HG02943 (cell line): Measurements from ENCODE around the gene DLGAP4.

Experiments
- ATAC-seq: cut with Tn5 transposase; IDR thresholded peaks from one replicate; pipeline ENCODE4 v1.9.1; 2021; ENCODE audit warnings: mild to moderate bottlenecking, low read depth, moderate library complexity; ENCODE audit not compliant: unreplicated experiment

DLGAP4 gene

DNA sequence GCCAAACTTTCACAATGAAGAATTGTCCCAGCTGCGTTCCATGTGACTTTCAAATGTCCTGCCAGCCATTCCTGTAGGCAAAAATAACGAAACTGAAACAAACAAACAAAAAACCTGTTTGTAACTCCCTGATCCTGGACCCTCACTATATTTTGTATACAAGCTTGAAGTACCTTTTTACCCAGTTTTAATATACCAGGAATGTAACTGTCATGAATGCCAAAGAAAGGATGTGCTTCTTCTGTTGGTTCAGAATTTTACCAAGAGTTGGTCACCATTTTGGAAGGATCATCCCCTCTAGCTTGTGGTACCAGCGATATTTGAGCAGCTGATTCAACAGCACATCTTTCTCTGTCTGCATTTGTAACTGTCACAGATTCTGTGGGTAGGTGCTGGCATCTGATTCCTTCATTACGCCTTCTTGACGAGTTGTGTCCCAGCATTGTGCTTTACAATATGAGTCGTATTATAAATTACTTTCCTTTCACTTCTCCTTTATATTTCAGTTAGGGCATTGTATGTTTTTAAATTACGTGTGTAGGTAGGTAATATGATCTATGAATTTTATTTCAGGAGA is 93.9 kb downstream of the DLGAP4 start:
- no peak for ATAC-seq

DNA sequence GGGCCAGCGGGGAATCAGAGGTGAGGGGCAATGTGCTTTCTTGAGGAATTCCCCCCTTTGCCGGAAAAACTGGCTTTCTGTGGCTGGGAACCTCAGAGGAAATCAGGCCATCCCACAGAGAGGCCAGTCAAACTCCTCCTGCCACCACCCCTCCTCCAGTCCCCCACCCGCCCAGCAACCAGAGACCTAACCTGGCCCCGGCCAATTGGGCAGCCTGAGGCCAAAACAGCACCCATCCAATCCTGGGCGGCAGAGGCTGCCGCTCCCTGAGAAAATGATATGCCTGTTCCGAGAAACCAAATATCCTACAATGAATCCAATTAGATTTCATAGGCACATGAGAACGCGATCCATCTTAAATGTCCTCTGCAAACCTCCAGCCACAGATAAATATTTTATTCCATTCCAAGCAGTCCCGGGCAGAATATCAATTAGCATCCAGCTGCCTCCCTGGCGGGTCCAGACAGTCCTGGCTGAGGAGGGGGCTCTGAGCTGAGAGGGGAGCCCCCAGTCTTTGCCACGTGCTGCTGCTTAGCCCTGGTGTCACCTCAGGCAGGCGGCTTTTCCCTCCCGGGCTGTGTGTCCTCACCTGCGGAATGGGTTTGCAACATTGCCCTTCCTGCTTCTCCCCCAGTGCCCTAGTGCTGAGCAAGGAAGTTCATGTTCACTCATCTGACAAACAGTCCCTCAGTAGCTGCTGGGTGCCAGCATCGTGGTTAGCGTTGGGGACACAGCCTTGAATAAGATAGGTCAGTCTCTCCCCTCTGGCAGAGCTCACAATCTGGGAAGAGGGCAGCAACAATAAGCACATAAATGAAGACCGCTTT is 95.0 kb downstream of the DLGAP4 start:
- no peak for ATAC-seq

- no peak for ATAC-seq
Measured at GRCh38 chr20:36402708-36403107, 96.6 kb downstream of the DLGAP4 start.

DNA sequence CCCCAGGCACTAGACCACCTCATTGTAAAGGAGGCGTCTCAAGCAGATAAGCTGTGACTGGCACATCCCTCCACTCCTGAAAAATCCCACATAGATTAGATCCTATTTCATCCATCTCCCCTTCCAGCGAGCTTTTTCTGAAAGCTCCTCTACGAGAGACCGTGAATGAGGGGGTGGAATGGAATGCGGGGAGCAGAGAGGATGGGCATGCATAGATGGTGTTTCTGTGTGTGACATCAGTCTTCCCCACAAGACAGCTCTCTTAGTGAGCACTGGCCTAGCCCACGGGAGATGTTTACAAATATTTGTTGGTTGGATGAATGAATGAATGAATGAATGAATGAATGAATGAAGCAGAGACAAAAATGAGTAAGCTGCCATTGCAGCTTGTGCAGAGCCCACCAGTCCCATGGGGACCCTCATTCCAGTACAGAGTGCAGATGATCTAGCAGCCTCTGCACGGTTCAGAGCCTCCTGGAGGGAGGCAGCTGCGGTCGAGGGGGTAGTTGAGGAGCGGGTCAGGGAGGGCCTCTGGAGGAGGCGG is 98.4 kb downstream of the DLGAP4 start:
- ATAC-seq = no peak

DNA sequence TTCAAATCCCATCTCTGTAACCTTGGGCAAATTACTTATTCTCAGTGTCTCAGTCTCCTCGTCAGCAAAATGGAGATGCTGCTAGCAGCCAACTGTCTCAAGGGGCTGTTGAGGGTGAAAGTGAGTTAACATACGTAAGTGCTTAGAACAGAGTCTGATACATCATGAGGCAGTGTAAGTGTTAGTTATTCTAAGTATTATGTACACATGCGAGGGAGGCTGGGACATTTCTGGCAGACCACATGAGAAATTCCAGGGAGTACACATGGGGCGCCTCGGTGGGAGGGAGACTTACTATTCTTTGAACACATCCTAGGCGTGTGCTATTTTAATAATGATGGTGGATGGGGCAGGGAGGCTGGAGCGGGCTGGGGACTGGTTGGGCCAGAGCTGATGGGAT is 99.1 kb downstream of the DLGAP4 start:
- ATAC-seq = no peak

DNA sequence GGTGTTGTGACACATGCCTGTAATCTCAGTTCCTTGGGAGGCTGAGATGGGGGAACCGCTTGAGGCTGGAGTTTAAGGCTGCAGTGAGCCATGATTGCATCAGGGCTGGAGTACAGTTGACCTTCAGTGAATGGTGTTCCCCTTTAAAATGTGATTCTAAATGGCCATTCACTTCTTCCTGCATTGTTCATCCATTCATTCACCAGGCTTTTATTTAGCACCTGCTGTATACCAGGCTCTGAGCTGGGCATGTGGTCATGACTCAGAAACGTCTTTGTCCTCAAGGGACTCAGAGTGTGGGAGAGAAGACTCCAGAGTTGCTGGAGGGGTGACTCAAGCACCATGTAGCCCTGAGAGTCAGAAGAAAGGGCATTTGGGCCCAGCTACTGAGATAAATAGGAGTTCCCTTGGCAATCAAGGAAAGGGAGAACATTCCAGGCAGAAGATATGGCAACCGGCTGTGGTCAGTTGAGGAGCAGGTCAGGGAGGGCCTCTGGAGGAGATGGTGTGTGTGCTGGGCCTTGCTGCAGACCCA is 101.1 kb downstream of the DLGAP4 start:
- no peak for ATAC-seq

DNA sequence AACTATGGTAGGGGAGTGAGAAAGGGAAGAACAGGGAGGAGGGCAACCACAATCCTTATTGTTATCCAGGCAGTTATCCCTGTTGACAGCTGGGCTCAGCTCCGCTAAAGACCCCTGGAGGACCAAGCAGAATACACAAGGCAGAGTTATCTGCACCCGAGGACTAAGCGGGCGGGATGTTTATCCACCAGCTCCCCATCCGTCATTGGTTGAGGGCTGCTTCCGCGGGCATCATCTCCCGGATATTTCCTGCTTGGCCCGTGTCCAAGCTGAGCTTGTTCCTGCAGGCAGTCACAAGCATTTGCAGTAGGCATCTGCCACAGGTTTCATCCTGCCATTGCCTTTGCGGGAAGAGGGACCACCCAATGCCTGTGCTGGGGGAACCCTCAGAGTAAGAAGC is 102.1 kb downstream of the DLGAP4 start:
- no peak for ATAC-seq

- no peak for ATAC-seq
Measured at GRCh38 chr20:36411861-36412454, 105.8 kb downstream of the DLGAP4 start.

GRCh38 chr20:36415475-36416002 is 109.4 kb downstream of the DLGAP4 start:
- no peak for ATAC-seq

DNA sequence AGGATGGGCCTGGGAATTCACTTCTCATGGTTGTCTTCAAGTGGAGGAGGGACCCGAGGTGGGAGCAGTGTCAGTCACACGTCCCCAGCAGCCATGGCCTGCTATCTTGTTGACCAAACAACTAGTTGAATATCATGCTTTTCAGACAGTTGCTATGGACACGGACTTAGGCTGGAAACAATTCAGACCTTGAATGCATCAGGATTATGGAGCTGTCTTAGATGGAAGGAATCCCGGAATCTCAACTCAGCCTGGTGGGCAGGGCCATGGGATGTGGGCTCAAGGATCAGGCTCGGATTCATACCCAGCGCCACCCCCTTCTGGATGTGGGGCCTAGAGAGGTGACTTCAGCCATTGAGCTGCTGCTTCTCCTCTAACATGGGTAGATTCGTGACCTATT is 112.6 kb downstream of the DLGAP4 start:
- no peak for ATAC-seq

GRCh38 chr20:36421641-36422040 is 115.5 kb downstream of the DLGAP4 start:
- no peak for ATAC-seq

DNA sequence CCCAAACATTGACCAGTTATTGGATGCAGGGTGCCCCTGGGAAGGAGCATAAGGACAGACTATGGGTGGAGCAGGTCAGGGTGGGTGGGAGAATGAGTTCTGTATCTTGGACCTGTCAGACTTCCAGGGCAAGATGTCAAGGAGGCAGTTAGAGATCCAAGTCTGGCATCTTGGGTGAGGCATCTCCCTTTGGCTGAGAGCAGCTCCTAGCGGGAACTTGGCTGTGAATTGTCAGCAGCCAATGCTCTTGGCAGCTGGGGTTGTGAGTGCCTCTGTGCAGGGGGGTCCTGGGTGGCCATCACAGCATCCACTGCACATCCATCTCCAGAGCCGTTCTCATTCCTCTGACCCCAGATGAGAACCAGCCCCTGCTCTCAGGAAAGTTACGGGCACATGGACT is 118.2 kb downstream of the DLGAP4 start:
- ATAC-seq = no peak

GRCh38 chr20:36425166-36425565 is 119.0 kb downstream of the DLGAP4 start:
- ATAC-seq = no peak

DNA sequence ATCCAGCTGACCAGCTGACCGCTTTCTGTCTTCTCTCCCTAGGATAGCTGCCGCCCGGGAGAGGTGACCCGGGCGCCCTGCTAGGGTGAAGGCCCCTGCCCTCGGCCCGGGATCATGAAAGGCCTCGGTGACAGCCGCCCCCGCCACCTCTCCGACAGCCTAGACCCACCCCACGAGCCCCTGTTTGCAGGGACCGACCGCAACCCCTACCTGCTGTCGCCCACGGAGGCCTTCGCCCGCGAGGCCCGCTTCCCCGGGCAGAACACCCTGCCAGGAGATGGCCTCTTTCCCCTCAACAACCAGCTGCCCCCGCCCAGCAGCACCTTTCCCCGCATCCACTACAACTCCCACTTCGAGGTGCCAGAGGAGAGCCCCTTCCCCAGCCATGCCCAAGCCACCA is 125.5 kb downstream of the DLGAP4 start:
- no peak for ATAC-seq

- ATAC-seq = no peak
Measured at GRCh38 chr20:36432096-36432495, 126.0 kb downstream of the DLGAP4 start.

DNA sequence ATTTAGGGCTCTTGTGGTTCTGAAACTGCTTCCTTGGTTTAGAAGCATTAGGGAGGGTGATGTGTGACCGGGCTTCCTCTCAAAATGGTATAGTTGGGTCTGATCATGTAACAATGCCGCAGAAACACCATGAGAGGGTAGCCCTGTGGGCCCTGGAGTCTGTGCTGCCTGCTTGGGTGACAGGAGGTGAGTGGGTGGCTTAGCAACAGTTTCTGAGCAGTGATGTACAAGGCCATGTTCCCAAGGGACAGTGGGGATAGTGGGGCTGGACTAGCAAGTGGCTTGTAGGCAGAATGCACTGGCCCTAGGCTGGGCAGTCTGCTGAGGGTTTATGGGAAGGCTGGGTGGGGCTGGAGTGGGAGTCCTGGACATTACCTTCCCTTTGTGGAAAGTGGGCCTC is 128.2 kb downstream of the DLGAP4 start:
- no peak for ATAC-seq

DNA sequence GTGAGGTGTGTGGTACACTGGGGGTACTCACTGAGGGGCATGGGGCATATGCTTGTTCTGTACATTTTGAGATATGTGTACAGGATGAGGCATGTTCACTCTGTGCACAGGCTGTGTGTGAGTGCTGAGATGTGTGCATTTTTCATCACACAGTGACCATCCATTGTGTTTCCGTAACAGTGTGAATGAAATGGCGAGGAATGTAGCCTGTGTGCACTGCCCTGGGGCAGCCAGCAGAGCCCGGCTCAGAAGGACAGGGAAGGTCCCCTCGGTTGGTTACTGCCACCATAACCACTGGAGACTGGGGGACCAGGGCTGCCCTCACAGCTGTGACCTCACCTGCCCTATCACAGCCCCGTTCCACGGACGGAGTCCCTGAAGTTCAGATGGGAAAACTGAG is 129.0 kb downstream of the DLGAP4 start:
- ATAC-seq = no peak

DNA sequence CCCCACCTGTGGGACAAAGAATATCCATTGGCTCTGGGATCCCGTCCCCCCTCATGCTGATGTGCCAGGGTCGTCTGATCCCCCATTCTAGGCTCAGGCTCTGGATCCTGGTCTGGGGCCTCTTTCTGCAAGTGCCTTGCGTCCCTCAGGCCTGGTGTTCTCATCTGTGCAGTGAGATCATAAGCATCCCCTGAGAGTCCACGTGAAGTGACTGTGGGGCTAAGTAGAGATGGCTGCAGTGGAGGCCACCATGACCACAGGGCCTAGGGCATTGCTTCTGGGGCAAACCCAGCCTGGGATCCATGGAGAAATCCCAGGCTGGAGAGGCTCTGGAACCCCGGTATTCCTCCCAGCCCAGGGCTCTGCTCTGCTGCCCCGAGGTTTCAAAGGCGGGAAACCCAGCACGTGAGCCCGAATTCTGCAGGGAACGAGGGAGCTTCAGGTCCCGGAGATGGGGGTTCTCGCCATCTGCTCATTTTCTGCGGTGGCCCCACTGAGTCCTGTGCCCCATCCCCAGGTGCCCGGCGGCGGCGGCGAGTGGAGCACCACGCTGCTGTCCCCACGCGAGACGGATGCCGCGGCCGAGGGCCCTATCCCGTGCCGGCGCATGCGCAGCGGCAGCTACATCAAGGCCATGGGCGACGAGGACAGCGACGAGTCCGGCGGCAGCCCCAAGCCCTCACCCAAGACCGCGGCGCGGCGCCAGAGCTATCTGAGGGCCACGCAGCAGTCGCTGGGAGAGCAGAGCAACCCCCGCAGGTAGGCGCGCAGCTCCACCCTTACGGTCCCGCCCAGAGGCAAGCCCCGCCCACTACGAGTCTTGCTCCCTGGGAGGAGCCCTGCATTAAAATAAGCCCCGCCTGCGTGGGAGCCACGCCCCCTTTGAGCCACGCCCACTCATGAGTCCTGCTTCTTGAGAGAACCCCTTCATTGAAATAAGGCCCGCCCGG is 129.7 kb downstream of the DLGAP4 start:
- no peak for ATAC-seq

DNA sequence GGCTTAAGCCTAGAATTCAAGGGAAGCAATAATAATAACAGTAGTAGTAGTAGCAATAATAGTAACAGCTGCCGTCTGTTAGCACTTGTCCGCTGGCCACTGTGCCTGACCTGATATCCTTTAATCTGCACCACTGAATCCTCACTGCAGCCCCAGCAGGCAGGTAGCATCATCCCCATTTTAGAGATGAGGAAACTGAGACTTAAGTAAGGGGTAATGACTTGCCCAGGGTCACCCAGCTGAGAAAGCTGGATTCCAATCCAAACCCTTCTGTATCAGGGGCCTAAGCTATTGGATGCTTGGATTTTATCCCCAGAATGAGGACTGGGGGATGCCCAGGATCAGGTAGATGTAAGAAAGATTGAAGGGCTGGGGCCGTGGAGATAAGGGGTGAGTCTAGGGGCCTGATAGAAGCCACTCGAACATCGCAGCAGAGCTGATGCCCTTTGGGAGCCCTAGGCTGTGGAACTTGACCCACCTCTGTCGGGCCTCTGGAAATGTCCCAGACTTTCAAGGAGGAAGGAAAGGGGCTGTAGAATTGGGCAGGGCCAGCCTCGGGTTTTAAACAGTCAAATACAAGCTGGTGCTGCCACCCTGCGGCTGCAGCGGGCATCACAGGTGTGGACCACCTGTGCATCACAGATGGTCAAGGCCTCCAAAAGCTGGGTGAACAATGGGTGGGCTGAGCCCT is 133.0 kb downstream of the DLGAP4 start:
- no peak for ATAC-seq

DNA sequence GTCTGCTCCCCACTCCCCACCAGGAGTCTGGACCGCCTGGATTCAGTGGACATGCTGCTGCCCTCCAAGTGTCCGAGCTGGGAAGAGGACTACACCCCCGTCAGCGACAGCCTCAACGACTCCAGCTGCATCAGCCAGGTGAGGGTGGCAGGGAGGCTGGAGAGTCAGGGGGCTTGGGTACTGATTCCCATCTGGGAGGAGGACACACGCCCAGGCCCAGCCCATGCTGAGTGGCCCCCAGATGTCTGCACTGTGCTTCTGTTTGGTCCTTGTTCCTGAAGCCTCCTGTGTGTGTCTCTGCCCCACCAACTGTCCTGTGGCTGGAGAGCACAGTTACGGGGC is 133.6 kb downstream of the DLGAP4 start:
- no peak for ATAC-seq
